Nephron (organoid): ENCODE measurements around the gene WDR73.
A peak's percentile ranks its signal among the peaks of the same experiment; 100 is the strongest.

Experiments used
- H3K27ac Mint-ChIP-seq, 3 experiments: 2 replicates each; pipeline ENCODE4 v1.8.0; 2020; ENCODE audit warnings: mixed read lengths in 3 of 3, mild to moderate bottlenecking in 2 of 3, moderate library complexity in 1 of 3
- H3K27me3 Mint-ChIP-seq: 2 replicates; pipeline ENCODE4 v1.8.0; 2021; ENCODE audit warnings: low read depth, mild to moderate bottlenecking, moderate library complexity, mixed read lengths
- H3K36me3 Mint-ChIP-seq: 2 replicates; pipeline ENCODE4 v1.8.0; 2020; ENCODE audit warnings: low read depth, mixed read lengths
- H3K4me1 Mint-ChIP-seq: 2 replicates; pipeline ENCODE4 v1.8.0; 2020; ENCODE audit warnings: mixed read lengths
- H3K4me3 Mint-ChIP-seq, 3 experiments: 2 replicates each; pipeline ENCODE4 v1.8.0; 2020; ENCODE audit warnings: mild to moderate bottlenecking in 3 of 3, mixed read lengths in 3 of 3, moderate library complexity in 2 of 3
- H3K9me3 Mint-ChIP-seq: 2 replicates; pipeline ENCODE4 v1.8.0; 2020; ENCODE audit warnings: mixed read lengths
- CTCF ChIP-seq, 3 experiments: fragments of 200-600 bp; sonication (generic); IDR thresholded peaks; one replicate each; pipeline ENCODE4 v1.5.0; 2021; ENCODE audit warnings: antibody characterized with exemption in 3 of 3; ENCODE audit not compliant: unreplicated experiment in 3 of 3

Gene WDR73

GRCh38 chr15:84654689-84655453 is 788 bp upstream of the WDR73 start:
- Mint-ChIP-seq H3K4me3 (peak overlapping the region; percentile 97 to 98 (median 98)), H3K9me3 (no peaks in the 10 kb centered on the region), H3K27ac (peak overlapping the region; percentile 96 to 99 (median 99)), H3K4me1 (peaks cover 30% of the 10 kb centered on the region), H3K27me3 (no peaks in the 10 kb centered on the region), H3K36me3 (peaks cover 16% of the 10 kb centered on the region)
- TF ChIP-seq CTCF (IDR thresholded peaks at IDR 0.05; ENCODE audit: unreplicated experiment in 3 of 3): peak; percentile 59 to 64 (median 63)

- Mint-ChIP-seq H3K27ac (peak overlapping the region; percentile 96 to 99 (median 99)), H3K4me3 (peak overlapping the region; percentile 97 to 98 (median 98)), H3K27me3 (no peaks in the 10 kb centered on the region), H3K4me1 (peaks cover 29% of the 10 kb centered on the region), H3K9me3 (no peaks in the 10 kb centered on the region), H3K36me3 (peaks cover 23% of the 10 kb centered on the region)
- TF ChIP-seq CTCF (IDR thresholded peaks at IDR 0.05; ENCODE audit: unreplicated experiment in 3 of 3): no peak
Observed at GRCh38 chr15:84653584-84653909, 536 bp downstream of the WDR73 start.

GRCh38 chr15:84649706-84650105 is 4.4 kb downstream of the WDR73 start:
- Mint-ChIP-seq H3K9me3 (no peaks in the 10 kb centered on the region), H3K27ac (no peak overlapping the region)

GRCh38 chr15:84648539-84648938 is 5.5 kb downstream of the WDR73 start:
- H3K4me1 Mint-ChIP-seq: peaks cover 18% of the 10 kb centered on the region
- no peaks in the 10 kb centered on the region for H3K27me3 Mint-ChIP-seq

More at GRCh38 chr15:84649706-84650105, 4.4 kb downstream of the WDR73 start:
- peaks cover 25% of the 10 kb centered on the region for H3K4me1 Mint-ChIP-seq
- H3K4me3 Mint-ChIP-seq: no peak overlapping the region
- H3K27me3 Mint-ChIP-seq: no peaks in the 10 kb centered on the region
- no peak for TF ChIP-seq CTCF (IDR thresholded peaks at IDR 0.05; ENCODE audit: unreplicated experiment in 3 of 3)
- peaks cover 46% of the 10 kb centered on the region for H3K36me3 Mint-ChIP-seq

GRCh38 chr15:84647726-84648125 is 6.4 kb downstream of the WDR73 start:
- peaks cover 56% of the 10 kb centered on the region for H3K36me3 Mint-ChIP-seq
- H3K4me3 Mint-ChIP-seq: no peak overlapping the region
- H3K27ac Mint-ChIP-seq: no peak overlapping the region
- TF ChIP-seq CTCF (IDR thresholded peaks at IDR 0.05; ENCODE audit: unreplicated experiment in 3 of 3): no peak
- H3K27me3 Mint-ChIP-seq: no peaks in the 10 kb centered on the region
- peaks cover 17% of the 10 kb centered on the region for H3K4me1 Mint-ChIP-seq
- H3K9me3 Mint-ChIP-seq: no peaks in the 10 kb centered on the region

More at GRCh38 chr15:84648539-84648938, 5.5 kb downstream of the WDR73 start:
- H3K4me3 Mint-ChIP-seq: no peak overlapping the region
- H3K9me3 Mint-ChIP-seq: no peaks in the 10 kb centered on the region
- no peak overlapping the region for H3K27ac Mint-ChIP-seq
- no peak for TF ChIP-seq CTCF (IDR thresholded peaks at IDR 0.05; ENCODE audit: unreplicated experiment in 3 of 3)
- peaks cover 48% of the 10 kb centered on the region for H3K36me3 Mint-ChIP-seq

- H3K36me3 Mint-ChIP-seq: peaks cover 50% of the 10 kb centered on the region
- peaks cover 5% of the 10 kb centered on the region for H3K4me1 Mint-ChIP-seq
- H3K27me3 Mint-ChIP-seq: no peaks in the 10 kb centered on the region
- TF ChIP-seq CTCF (IDR thresholded peaks at IDR 0.05; ENCODE audit: unreplicated experiment in 3 of 3): no peak
- no peak overlapping the region for H3K4me3 Mint-ChIP-seq
- H3K9me3 Mint-ChIP-seq: no peaks in the 10 kb centered on the region
- no peak overlapping the region for H3K27ac Mint-ChIP-seq
Observed at GRCh38 chr15:84645997-84646396, 8.1 kb downstream of the WDR73 start.
